OCI-LY3 (cell line): Measurements from ENCODE around the gene PTPRH.

Source experiments
- EZH2phosphoT487 ChIP-seq: fragments of 200-600 bp; shearing (Covaris generic); IDR thresholded peaks from 2 replicates; pipeline ENCODE4 v1.6.1; 2018; ENCODE audit warnings: antibody characterized with exemption, mixed run types, low read depth
- TF ChIP-seq, protein P1 (sequence below): fragments of 200-600, 300-600 bp; sonication (generic); IDR thresholded peaks from 2 replicates; pipeline ENCODE4 v1.5.1; 2014; ENCODE audit warnings: antibody characterized with exemption, low read length, low read depth

DNA sequence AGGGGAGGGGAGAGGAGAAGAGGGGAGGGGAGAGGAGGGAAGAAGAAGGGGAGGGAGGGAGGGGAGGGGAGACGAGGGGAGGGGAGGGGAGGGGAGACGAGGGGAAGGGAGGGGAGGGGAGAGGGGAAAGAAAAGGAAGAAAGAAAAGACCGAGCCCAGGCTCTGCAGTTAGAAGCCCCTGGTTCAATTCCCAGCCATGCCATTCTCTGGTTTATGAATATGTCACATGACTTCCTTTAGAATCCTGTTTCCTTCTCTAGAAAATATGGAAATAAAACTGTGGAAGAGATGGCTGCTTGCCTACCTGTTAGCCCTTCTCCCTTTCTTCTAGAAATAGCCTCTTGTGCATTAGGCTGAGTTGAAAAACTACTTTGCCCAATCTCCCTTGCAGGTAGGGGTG is 74.6 kb downstream of the PTPRH start:
- TF ChIP-seq, protein P1, sequence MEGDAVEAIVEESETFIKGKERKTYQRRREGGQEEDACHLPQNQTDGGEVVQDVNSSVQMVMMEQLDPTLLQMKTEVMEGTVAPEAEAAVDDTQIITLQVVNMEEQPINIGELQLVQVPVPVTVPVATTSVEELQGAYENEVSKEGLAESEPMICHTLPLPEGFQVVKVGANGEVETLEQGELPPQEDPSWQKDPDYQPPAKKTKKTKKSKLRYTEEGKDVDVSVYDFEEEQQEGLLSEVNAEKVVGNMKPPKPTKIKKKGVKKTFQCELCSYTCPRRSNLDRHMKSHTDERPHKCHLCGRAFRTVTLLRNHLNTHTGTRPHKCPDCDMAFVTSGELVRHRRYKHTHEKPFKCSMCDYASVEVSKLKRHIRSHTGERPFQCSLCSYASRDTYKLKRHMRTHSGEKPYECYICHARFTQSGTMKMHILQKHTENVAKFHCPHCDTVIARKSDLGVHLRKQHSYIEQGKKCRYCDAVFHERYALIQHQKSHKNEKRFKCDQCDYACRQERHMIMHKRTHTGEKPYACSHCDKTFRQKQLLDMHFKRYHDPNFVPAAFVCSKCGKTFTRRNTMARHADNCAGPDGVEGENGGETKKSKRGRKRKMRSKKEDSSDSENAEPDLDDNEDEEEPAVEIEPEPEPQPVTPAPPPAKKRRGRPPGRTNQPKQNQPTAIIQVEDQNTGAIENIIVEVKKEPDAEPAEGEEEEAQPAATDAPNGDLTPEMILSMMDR, result no peak
- TF ChIP-seq EZH2phosphoT487, result no peak
